T-helper 1 cell (primary cell): Measurements from ENCODE around the gene UNC93B1.
A peak's percentile ranks its signal among the peaks of the same experiment; 100 is the strongest.
"Not testable (repeated sequence)": the region's sequence is repeated elsewhere in the genome, so short reads cannot be mapped to it uniquely, and the experiment has no call there.

Source experiments
- DNase-seq, 5 donors: peaks; one replicate each; pipeline ENCODE4 v3.0.0-alpha.2; 2012 to 2020

The UNC93B1 gene

DNA sequence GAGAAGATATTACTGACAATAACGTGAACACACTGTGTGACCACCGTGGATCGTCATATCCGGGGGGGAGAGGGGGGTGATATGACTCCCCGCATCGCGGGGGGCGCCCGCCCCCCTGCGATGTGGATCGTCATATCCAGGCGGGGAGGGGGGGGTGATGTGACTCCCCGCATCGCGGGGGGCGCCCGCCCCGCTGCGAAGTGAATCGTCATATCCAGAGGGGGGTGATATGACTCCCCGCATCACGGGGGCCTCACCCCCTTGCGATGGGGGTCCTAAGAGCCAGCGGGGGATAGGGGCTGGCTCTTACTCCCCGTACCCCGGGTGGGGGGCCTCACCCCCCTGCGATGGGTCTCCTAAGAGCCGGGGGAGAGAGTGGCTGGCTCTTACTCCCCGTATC, 19.9 kb downstream of the UNC93B1 start:
- DNase-seq: no peak

DNA sequence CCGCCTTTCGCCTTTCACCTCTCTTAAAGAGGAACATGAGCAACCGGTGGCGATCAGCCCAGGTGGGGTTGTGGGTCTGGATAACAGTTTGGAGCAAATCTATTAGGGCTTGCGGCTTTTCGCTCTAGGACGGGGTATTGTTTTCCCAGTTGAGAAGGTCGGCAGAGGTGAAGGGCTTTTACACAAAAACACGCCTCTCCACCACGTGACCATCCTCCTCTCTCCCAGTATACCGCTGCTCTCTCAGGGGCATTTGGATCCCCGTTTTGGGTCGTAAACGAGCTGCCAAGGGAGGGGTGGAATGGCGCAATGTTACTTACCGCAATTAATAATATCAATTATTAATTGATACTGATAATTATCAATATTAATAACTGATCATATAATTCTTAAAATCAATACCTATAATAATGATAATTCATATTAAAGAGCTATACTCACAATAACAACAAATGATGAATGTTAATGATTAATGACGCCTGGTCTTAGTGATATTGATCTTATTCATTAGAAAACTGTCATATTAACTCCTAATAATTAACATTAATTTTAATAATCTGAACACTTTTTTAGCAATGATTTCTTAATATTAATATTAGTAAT, 21.5 kb downstream of the UNC93B1 start:
- DNase-seq: not testable (repeated sequence)

DNA sequence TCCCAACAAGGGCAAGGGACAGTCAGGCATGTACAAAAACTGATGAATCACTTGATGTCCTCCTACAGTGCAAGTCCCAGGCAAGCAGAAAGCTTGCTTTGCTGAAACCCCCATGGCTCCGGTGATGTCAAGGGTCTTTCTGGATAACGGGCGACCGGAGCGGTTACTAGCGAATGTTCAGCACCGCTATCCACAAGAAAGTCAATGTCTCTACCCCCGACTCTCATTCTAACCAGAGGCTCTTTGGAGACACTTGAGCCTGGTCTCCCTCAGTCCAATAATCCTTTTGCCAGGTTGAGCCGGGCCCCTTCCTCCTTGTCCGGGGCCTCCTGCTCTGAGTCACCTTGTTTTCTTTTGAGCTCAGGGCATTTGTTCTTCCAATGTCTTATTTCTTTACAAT, 22.7 kb downstream of the UNC93B1 start:
- DNase-seq: not testable (repeated sequence)

DNA sequence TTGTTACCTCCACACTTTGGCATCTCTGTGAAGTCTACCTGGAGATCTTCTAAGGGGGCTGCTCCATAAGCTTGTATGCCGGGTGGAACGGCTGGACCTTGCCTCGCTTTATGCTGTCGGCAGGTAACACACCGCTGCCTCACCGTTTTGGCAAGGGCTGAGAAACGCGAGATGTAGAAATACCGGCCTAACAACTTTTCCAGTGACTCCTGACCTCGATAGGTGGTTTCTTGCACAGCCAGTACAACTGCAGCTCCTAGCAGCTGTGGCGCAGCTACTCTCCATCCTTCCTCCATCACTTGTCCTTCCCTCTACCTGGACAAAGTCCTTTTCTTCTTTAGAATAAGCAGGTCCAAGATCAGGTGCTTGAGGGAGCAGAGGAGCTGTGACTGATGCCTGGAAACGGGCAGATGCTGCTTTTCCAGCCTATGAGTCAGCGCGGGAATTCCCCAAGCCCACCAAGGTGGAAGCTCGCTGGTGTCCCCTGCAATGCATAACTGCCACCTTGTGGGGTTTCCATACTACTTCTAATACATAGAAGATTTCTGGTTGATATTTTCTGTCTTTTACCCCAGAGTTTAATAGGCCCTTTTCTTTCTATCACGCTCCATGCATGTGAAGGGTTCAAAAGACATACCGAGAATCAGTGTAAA, 25.0 kb downstream of the UNC93B1 start:
- not testable (repeated sequence) for DNase-seq

DNA sequence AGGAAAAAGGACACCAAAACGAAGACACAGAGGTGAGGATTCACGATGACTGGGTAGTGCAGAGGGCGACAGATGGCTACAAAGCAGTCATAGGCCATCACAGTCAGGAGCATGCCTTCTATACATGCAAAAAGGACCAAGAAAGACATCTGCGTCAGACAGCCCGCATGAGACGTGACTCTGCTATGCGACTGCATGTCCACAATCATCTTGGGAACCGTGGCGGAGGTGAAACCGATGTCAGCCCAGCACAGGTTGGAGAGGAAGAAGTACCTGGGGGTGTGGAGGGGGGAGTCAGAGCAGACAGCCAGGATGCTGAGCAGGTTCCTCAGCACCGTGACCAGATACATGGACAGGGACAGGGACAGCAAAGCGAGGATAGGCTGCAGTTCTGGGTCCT, 29.2 kb downstream of the UNC93B1 start:
- not testable (repeated sequence) for DNase-seq

DNA sequence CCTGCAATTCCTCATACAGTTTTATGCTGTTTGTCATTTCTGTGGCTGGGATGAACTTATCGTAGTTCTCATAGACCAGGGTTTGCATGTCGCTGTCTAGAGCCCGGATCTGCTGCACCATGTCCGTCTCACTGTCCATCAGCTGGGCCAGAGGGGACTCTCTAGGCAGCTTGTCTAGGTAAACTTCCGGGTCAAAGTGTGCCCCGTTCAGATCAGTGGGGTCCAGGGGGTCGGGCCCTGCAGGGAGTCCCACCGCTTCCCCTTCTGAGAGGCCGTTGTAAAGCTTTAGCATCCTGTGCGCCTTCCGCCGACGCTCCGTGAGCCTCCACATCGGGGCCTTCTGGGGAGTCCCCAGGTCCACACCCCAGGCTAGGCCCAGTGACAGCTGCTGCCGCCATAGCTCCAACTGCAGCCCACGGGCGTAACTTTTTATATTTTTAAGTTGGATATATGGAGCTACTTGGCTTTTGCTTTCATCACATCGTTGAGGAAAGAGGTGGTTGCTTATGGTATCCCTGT, 38.0 kb downstream of the UNC93B1 start:
- DNase-seq: not testable (repeated sequence)

DNA sequence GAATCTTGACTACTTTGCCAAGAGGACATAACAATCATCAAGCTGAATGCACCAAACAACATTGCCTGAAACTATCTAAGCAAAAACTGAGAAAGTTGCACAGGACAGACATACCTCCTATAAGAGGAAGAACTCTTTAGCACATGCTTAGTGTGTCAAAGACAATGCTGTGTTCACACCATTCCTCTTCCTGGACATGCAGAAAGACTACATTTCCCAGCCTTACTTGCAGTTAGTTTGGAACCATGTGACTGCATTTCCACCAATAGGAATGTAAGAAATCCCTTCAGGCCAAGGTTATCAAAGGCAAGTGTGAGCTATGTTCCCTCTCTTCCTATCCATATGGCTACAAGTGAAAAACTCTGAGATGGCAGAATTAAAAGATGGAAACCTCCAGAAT, 39.2 kb downstream of the UNC93B1 start:
- DNase-seq: not testable (repeated sequence)

DNA sequence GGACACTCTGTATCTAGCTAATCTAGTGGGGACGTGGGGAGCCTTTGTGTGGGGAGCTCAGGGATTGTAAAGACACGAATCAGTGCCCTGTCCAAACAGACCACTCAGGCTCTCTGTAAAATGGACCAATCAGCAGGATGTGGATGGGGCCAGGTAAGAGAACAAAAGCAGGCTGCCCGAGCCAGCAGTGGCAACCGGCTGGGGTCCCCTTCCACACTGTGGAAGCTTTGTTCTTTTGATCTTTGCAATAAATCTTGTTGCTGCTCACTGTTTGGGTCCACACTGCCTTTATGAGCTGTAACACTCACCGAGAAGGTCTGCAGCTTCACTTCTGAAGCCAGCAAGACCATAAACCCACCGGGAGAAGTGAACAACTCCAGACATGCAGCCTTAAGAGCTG, 40.0 kb downstream of the UNC93B1 start:
- not testable (repeated sequence) for DNase-seq

DNA sequence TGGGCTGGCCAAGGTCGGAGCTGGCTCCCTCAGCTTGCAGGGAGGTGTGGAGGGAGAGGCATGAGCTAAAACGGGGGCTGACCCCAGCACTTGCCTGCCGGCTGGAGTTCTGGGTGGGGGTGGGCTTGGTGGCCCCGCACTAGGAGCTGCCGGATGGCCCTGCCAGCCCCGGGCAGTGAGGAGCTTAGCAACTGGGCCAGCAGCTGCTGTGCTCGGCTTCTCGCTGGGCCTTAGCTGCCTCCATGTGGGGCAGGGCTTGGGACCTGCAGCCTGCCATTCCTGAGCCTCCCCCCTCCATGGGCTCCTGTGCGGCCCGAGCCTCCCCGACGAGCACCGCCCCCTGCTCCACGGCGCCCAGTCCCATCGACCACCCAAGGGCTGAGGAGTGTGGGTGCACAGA, 40.7 kb downstream of the UNC93B1 start:
- not testable (repeated sequence) for DNase-seq

DNA sequence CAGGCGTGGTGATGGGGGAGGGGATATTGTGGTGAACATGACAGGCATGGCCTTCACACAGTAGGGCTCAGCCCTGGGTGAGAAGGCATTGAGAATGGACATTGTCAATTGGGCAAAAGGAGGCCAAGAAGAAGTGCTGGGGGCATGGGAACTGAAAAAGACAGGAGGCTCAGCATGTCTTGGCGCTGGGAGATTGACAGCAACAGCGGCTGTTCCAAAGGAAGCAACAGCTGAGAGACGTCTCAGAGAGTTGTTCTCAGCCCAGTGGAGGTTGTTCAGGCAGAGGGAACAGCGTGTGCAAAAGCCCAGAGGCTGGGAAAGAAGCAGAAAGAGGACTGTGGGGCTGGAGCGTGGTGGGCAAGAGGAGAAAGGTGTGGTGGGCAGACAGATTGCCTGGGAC, 47.7 kb downstream of the UNC93B1 start:
- not testable (repeated sequence) for DNase-seq

DNA sequence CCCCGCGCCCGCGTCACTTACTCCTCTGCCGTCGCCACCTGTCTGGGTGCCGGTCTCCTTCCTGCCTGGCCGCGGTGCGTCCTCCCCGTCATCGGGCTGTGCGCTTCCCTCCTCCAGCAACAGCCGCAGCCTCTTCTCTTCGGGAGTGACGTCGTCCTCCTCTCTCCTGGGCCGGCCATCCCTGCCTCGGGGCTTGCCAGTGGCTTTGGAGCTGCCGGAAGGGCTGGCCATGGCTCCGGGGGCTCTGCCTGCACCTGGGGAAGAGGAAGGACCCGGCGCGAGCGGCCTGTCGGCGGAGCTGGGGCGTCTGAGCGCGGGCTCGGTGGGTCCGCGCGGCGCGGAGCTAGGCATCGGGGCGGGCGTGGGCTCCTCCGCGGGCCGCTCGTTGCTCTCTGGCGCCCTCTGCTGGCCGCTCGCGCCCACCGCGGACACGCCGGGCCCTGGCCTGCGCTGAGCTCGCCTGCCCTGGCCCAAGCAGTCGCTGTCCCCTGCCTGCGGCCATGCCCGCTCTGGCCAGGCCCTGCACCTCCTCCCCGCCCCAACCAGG, 48.4 kb downstream of the UNC93B1 start:
- peak; percentile 43 to 71 (median 63) for DNase-seq

DNA sequence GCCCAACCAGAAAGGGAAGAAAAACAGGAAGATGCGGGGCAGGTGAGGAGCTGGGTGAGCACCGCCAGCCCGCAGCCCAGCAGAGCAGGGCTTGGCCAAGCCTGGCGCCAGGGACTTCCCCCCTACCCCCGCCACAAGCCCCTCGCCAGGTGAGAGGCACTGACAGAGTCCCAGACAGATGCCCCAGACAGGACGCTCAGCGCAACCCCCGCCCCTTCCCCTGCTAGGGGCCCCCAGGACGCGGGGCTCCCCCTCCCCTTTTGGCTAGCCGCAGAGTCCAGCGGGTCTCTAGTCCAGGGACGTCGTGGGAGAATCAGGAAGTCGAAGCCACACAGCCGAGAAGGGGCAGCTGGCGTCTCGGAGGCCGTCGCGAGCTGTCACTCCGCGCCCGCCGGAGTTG, 48.9 kb downstream of the UNC93B1 start:
- peak in 1 of 5 donors; percentile 5 for DNase-seq

DNA sequence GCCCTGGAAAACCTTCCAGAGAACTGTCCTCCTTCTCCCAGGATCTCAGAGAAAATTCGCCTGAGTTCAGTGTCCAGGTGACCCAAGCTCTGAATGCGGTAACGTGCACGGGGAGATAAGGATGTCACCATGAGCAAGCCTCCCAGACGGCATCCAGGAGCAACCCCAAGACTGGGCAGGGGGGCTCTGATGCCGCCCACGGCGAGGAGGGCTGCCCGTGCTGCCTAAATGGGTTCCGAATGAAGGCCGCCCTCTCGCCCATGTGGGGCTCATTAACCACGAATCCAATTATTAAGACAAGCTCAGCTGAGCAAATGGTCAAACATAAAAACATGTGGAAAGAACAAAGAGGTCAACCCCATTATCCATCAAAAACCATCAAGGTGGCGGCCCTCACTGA, 49.6 kb downstream of the UNC93B1 start:
- not testable (repeated sequence) for DNase-seq

DNA sequence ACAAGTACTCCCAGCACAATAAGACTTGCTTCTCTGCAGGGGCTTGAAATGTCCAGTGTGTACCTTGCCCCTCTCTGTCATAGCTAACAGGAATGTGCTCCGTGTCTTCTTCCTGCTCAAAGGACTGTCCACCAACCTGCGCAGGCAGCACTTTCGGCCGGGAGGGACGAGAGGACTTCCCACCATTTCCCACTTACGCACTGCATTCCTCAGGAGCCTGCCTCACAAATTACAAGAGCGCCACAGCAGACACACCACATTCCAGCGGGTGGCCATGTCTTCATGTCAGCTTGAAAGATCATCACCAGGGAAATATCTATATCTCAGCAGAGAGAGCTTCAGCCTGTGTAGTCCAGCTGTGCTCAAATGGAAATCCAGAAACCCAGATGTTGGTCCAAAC, 53.2 kb downstream of the UNC93B1 start:
- DNase-seq: not testable (repeated sequence)

DNA sequence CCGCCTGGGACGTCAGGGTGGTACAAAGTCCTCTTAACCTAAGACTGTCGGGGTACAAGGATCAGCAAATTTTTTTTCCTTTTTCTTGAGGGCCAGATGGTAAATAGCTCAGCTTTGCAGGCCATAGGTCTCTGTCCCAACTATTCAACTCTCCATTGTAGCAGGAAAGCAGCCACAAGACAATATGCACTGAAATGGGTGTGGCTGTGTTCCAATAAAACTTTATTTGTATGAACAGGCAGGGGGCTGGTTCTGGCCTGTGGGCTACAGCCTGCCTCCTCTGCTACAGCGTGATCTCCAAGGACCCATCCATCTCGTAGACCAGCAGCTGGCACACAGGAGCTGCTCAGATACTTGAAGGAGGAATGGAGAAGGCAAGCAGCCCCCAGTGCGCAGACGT, 56.1 kb downstream of the UNC93B1 start:
- DNase-seq: not testable (repeated sequence)

DNA sequence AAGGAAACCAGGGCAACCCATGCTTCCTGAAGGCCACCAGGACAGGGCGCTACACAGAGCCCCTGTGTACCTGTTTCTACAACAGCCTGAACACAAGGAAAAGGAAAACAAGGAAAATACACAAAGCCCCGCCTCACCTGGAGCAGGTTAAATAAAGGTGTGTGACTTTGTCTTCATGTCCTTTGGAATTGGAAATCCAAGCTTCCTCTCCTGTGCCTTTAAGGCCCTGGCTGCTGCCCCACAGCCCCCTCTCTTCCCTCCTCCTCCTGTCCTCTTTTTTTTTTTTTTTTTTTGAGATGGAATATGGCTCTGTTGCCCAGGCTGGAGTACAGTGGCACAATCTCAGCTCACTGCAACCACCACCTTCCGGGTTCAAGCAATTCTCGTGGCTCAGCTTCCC, 57.5 kb downstream of the UNC93B1 start:
- DNase-seq: not testable (repeated sequence)

DNA sequence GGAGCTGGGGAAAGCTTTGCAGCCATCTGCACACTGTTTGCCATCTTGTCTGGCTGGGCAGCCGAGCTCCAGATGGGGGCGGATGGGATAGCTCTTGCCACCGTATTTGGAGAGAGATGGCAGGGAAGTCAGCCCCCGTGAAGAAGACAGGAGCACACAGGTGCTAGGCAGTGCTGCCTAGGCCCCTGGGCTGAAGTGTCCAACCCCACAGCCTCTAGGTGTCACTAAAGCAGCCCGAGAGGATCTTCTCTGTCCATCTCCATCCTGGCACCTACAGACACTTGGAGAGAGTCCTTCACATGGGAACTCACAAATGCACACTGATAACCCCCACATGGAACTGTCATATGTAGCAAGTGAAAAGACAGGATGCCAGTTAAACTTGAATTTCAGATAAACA, 60.5 kb downstream of the UNC93B1 start:
- DNase-seq: not testable (repeated sequence)
